Esophagus (tissue), 2 donors: ENCODE results near the gene NEFH. TPM values are rescaled to one million over a fixed set of nuclear protein-coding genes. Genes with fewer than 3 reads are reported as not detected.

Experiments used
- H3K27ac ChIP-seq, 2 donors: one replicate each; pipeline ENCODE4 v1.5.1; 2013; ENCODE audit warnings: low read depth in 2 of 2, mild to moderate bottlenecking in 2 of 2, inconsistent platforms in 1 of 2, low read length in 1 of 2, moderate library complexity in 1 of 2
- H3K27me3 ChIP-seq, 2 donors: one replicate each; pipeline ENCODE4 v1.6.1; 2013; ENCODE audit warnings: low read length in 2 of 2, control low read depth in 1 of 2, mild to moderate bottlenecking in 1 of 2; ENCODE audit not compliant: insufficient read depth in 2 of 2, control insufficient read depth in 1 of 2
- H3K36me3 ChIP-seq, 2 donors: one replicate each; pipeline ENCODE4 v1.6.1; 2013; ENCODE audit warnings: low read length in 1 of 2; ENCODE audit not compliant: control insufficient read depth in 2 of 2, insufficient read depth in 2 of 2
- H3K4me1 ChIP-seq, 2 donors: one replicate each; pipeline ENCODE4 v1.6.1; 2013; ENCODE audit warnings: low read length in 1 of 2; ENCODE audit not compliant: control insufficient read depth in 2 of 2, insufficient read depth in 2 of 2
- H3K4me3 ChIP-seq, 2 donors: one replicate each; pipeline ENCODE4 v1.5.1; 2013; ENCODE audit warnings: low read length in 2 of 2, mild to moderate bottlenecking in 2 of 2, low read depth in 1 of 2, moderate library complexity in 1 of 2
- H3K9me3 ChIP-seq, 2 donors: one replicate each; pipeline ENCODE4 v1.6.1; 2013; ENCODE audit warnings: mild to moderate bottlenecking in 2 of 2, low read depth in 1 of 2, low read length in 1 of 2, moderate library complexity in 1 of 2; ENCODE audit not compliant: control insufficient read depth in 2 of 2, insufficient read depth in 1 of 2
- WGBS, 2 donors: extraction: QIAGEN DNeasy Blood & Tissue Kit; methylation state at CpG; one replicate each; pipeline ENCODE4 v1.1.7; 2013; 5-methylcytosine and 5-hydroxymethylcytosine counted together
- polyA plus RNA-seq, 2 donors: library from polyadenylated mRNA; stranded (reverse); fragments of 200-250 nt; gene quantifications; one replicate each; pipeline ENCODE4 v1.2.3, GENCODE V29; 2013
- donor health status: healthy with polysubstance abuse.
- donor health status: Bipolar disorder and iron deficiency.

NEFH gene
- polyA plus RNA-seq, 2 donors = 0.16 to 0.42 TPM

GRCh38 chr22:29528144-29528543 lies 48.1 kb downstream of the NEFH start:
- H3K4me3 ChIP-seq = no peak overlapping the region
- H3K27ac ChIP-seq = no peak overlapping the region
- no peaks in the 10 kb centered on the region for H3K9me3 ChIP-seq
- H3K36me3 ChIP-seq = peaks cover 12 to 39% of the 10 kb centered on the region in 2 donors
- 90% methylated on average over 7 of the region's 7 CpGs for WGBS, 2 donors
- H3K27me3 ChIP-seq = no peaks in the 10 kb centered on the region
- no peaks in the 10 kb centered on the region for H3K4me1 ChIP-seq

DNA sequence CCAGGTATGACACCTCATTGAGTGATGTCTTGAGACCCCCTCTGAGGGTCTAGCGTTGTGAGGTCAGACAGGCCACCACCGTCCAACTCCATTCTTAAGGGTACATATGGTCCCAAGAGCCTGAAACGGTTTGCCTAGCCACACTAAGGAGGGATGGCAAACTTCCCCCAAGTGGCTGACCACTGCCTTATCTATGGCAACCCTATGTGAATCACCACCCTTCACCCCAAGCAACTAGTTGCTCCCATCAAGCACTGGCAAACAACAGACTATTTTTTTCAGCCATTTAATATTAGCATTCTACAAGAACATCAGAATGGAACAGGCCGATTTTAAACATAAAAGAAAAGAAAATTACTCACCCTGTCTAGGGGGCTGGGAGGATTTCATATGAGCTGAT lies 50.7 kb downstream of the NEFH start:
- no peaks in the 10 kb centered on the region for H3K9me3 ChIP-seq
- H3K27ac ChIP-seq = no peak overlapping the region
- peaks cover 6 to 28% of the 10 kb centered on the region in 2 donors for H3K36me3 ChIP-seq
- H3K27me3 ChIP-seq = no peaks in the 10 kb centered on the region
- no peak overlapping the region for H3K4me3 ChIP-seq
- 90% methylated on average over 4 of the region's 4 CpGs for WGBS, 2 donors
- H3K4me1 ChIP-seq = no peaks in the 10 kb centered on the region

- Histone ChIP-seq H3K4me3 (no peak overlapping the region), H3K27me3 (no peaks in the 10 kb centered on the region), H3K9me3 (no peaks in the 10 kb centered on the region), H3K4me1 (no peaks in the 10 kb centered on the region), H3K27ac (no peak overlapping the region), H3K36me3 (peaks cover 11 to 28% of the 10 kb centered on the region in 2 donors)
- 87 to 90% methylated on average over 4 of the region's 4 CpGs for WGBS, 2 donors
Measured at GRCh38 chr22:29531419-29531818, 51.4 kb downstream of the NEFH start.

- Histone ChIP-seq H3K36me3 (peaks cover 10 to 23% of the 10 kb centered on the region in 2 donors), H3K4me1 (no peaks in the 10 kb centered on the region), H3K4me3 (no peak overlapping the region)
Measured at GRCh38 chr22:29536411-29536810, 56.4 kb downstream of the NEFH start.

DNA sequence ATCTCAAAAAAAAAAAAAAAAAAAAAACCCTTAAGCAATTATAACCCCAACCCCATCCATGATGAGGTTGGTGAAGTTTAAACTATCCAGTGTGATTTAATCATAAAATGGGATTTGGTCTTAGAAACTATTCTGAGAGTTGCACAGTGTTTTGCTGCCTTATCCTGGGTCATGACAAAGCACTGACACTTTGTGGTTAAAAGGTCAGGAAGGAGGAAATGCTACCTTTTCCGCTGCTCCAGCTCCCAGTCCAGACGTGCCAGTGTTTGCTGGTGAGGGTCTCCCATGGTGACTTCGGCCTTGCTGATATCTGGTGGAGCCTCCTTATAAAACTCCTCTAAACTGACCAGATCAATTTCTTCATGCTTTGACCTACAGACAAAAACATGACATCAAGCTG lies 59.1 kb downstream of the NEFH start:
- H3K36me3 ChIP-seq = peaks cover 10 to 22% of the 10 kb centered on the region in 2 donors
- 85 to 88% methylated on average over 3 of the region's 3 CpGs for WGBS, 2 donors

More at GRCh38 chr22:29536411-29536810, 56.4 kb downstream of the NEFH start:
- no peaks in the 10 kb centered on the region for H3K27me3 ChIP-seq
- H3K9me3 ChIP-seq = no peaks in the 10 kb centered on the region
- H3K27ac ChIP-seq = no peak overlapping the region
- 93 to 94% methylated on average over 3 of the region's 3 CpGs for WGBS, 2 donors

More for the DNA sequence above, 59.1 kb downstream of the NEFH start:
- Histone ChIP-seq H3K9me3 (no peaks in the 10 kb centered on the region), H3K4me1 (no peaks in the 10 kb centered on the region), H3K27me3 (no peaks in the 10 kb centered on the region), H3K27ac (no peak overlapping the region), H3K4me3 (no peak overlapping the region)

Other genes starting within 250 kb of the NEFH start
- gene RHBDD3, start 212.2 kb upstream of the NEFH start, polyA plus RNA-seq = 10 to 100 TPM; 15.1 to 20.9 TPM
- gene EWSR1, start 211.9 kb upstream of the NEFH start, polyA plus RNA-seq = 100 to 1,000 TPM; 103 to 138 TPM
- gene GAS2L1, start 173.6 kb upstream of the NEFH start, polyA plus RNA-seq = 10 to 100 TPM; 24.3 to 25.2 TPM
- 1 to 10 TPM in 1 of 2 donors, under 1 TPM in 1; 0.48 to 1.0 TPM for gene RASL10A, start 164.5 kb upstream of the NEFH start, polyA plus RNA-seq
- 10 to 100 TPM; 32.0 to 44.6 TPM for gene AP1B1, start 91.6 kb upstream of the NEFH start, polyA plus RNA-seq
- under 1 TPM in 1 of 2 donors, not detected in 1; 0.04 TPM for gene RFPL1, start 41.6 kb upstream of the NEFH start, polyA plus RNA-seq
- 10 to 100 TPM; 11.7 to 15.5 TPM for gene THOC5, start 73.5 kb downstream of the NEFH start, polyA plus RNA-seq
- gene NIPSNAP1, start 100.9 kb downstream of the NEFH start, polyA plus RNA-seq = 10 to 100 TPM; 20.2 to 21.5 TPM
- 1 to 10 TPM; 7.5 to 8.3 TPM for gene NF2, start 123.4 kb downstream of the NEFH start, polyA plus RNA-seq
- gene CABP7, start 239.8 kb downstream of the NEFH start, polyA plus RNA-seq = under 1 TPM; 0.04 TPM